GM23338 (cell line): ENCODE data around the gene ALDH1B1. TPM values are rescaled to one million over a fixed set of nuclear protein-coding genes. Genes with fewer than 3 reads are reported as not detected.

Source experiments
- ATAC-seq: fragments of 200-7000 bp; cut with Tn5 transposase; 3 replicates; pipeline ENCODE4 v1.9.1; 2020
- DNase-seq: peaks from one replicate; pipeline ENCODE4 v3.0.0-alpha.2; 2015; ENCODE audit warnings: low spot score
- H2AFZ ChIP-seq: fragments of 200-600 bp; sonication (generic); 2 replicates; pipeline ENCODE4 v1.8.0; 2016; ENCODE audit warnings: antibody characterized with exemption, mild to moderate bottlenecking, moderate library complexity
- H3F3A ChIP-seq: fragments of 200-600 bp; sonication (generic); replicated peaks from 2 replicates; pipeline ENCODE4 v1.8.0; 2017; ENCODE audit warnings: antibody characterized with exemption, mixed run types, low read depth
- H3K27ac ChIP-seq: fragments of 200-600 bp; sonication (generic); 2 replicates; pipeline ENCODE4 v1.6.1; 2016; ENCODE audit warnings: low read depth
- H3K27me3 ChIP-seq: fragments of 200-600 bp; sonication (generic); 2 replicates; pipeline ENCODE4 v1.8.0; 2016; ENCODE audit warnings: mild to moderate bottlenecking, mixed run types, moderate library complexity; ENCODE audit not compliant: insufficient read depth
- H3K36me3 ChIP-seq: fragments of 200-600 bp; sonication (generic); 2 replicates; pipeline ENCODE4 v1.8.0; 2016; ENCODE audit warnings: mild to moderate bottlenecking; ENCODE audit not compliant: insufficient read depth
- H3K4me1 ChIP-seq: fragments of 200-600 bp; sonication (generic); 2 replicates; pipeline ENCODE4 v1.8.0; 2016; ENCODE audit warnings: mild to moderate bottlenecking, moderate library complexity; ENCODE audit not compliant: insufficient read depth
- H3K4me2 ChIP-seq: fragments of 200-600 bp; sonication (generic); 2 replicates; pipeline ENCODE4 v1.7.1; 2017; ENCODE audit warnings: mixed run types
- H3K4me3 ChIP-seq: fragments of 200-600 bp; sonication (generic); 2 replicates; pipeline ENCODE4 v1.6.1; 2016; ENCODE audit warnings: mixed run types
- H3K79me2 ChIP-seq: fragments of 200-600 bp; sonication (generic); replicated peaks from 2 replicates; pipeline ENCODE4 v1.8.0; 2017; ENCODE audit warnings: mild to moderate bottlenecking; ENCODE audit not compliant: insufficient read depth
- H3K9me2 ChIP-seq: fragments of 200-600 bp; sonication (generic); 2 replicates; pipeline ENCODE4 v1.8.0; 2017; ENCODE audit not compliant: insufficient read depth
- H4K20me1 ChIP-seq: fragments of 200-600 bp; sonication (generic); replicated peaks from 2 replicates; pipeline ENCODE4 v1.8.0; 2017; ENCODE audit warnings: mild to moderate bottlenecking; ENCODE audit not compliant: insufficient read depth
- H3K27ac Mint-ChIP-seq: 2 replicates; pipeline ENCODE4 v1.8.0; 2020; ENCODE audit warnings: inconsistent platforms, mild to moderate bottlenecking, moderate library complexity, mixed read lengths
- H3K27me3 Mint-ChIP-seq: 3 replicates; pipeline ENCODE4 v1.8.0; 2022; ENCODE audit warnings: low read depth, mild to moderate bottlenecking, moderate library complexity, mixed read lengths, inconsistent platforms; ENCODE audit not compliant: insufficient read depth, poor library complexity
- H3K36me3 Mint-ChIP-seq: 3 replicates; pipeline ENCODE4 v1.8.0; 2021; ENCODE audit warnings: low read depth, mild to moderate bottlenecking, inconsistent platforms, moderate library complexity, mixed read lengths
- H3K4me1 Mint-ChIP-seq: 3 replicates; pipeline ENCODE4 v1.8.0; 2020; ENCODE audit warnings: mild to moderate bottlenecking, inconsistent platforms, mixed read lengths
- H3K4me3 Mint-ChIP-seq: 3 replicates; pipeline ENCODE4 v1.8.0; 2021; ENCODE audit warnings: moderate library complexity, mild to moderate bottlenecking, inconsistent platforms, mixed read lengths
- H3K9me3 Mint-ChIP-seq: 3 replicates; pipeline ENCODE4 v1.8.0; 2020; ENCODE audit warnings: moderate library complexity, mild to moderate bottlenecking, inconsistent platforms, mixed read lengths
- CREB1 ChIP-seq: fragments of 250-450 bp; sonication (Bioruptor Pico); IDR thresholded peaks from 2 replicates; pipeline ENCODE4 v1.5.0; 2020; ENCODE audit warnings: low read depth, mild to moderate bottlenecking, moderate library complexity
- JUNB ChIP-seq: IDR thresholded peaks from one replicate; pipeline ENCODE4 v1.6.1; 2016; ENCODE audit warnings: antibody characterized with exemption; ENCODE audit not compliant: unreplicated experiment
- NANOG ChIP-seq: IDR thresholded peaks from 2 replicates; pipeline ENCODE4 v1.6.1; 2016; ENCODE audit warnings: antibody characterized with exemption, borderline replicate concordance
- STAT1 ChIP-seq: IDR thresholded peaks from one replicate; pipeline ENCODE4 v1.6.1; 2016; ENCODE audit warnings: antibody characterized with exemption; ENCODE audit not compliant: unreplicated experiment
- ZNF331 ChIP-seq: fragments of 250-450 bp; sonication (Bioruptor Pico); IDR thresholded peaks from 2 replicates; pipeline ENCODE4 v1.5.0; 2020; ENCODE audit warnings: low read depth, mild to moderate bottlenecking, moderate library complexity
- polyA plus RNA-seq: library from polyadenylated mRNA; unstranded; fragments of >200 nt; fragmentation: Nextera tagmentation; extraction: Ambion mirVana; gene quantifications from 2 replicates; pipeline ENCODE4 v1.2.1, GENCODE V29; 2016
- total RNA-seq: library from RNA; depleted of rRNA; stranded (reverse); fragments of >200 nt; shearing (Covaris generic); gene quantifications from 2 replicates; pipeline ENCODE4 v1.2.3, GENCODE V29; 2014
- TF ChIP-seq, protein P1 (sequence below), 2 experiments: fragments of 200-600 bp in 1 of 2; sonication (generic) in 1 of 2; conservative IDR thresholded peaks; 2 replicates each; pipeline versions ENCODE4 v1.5.1 to v1.6.1; 2016 to 2017; ENCODE audit warnings: antibody characterized with exemption in 2 of 2, low read depth in 2 of 2, mild to moderate bottlenecking in 2 of 2, moderate library complexity in 1 of 2
- TF ChIP-seq, protein P2 (sequence below): IDR thresholded peaks from one replicate; pipeline ENCODE4 v1.6.1; 2018; ENCODE audit warnings: antibody characterized with exemption; ENCODE audit not compliant: unreplicated experiment
- TF ChIP-seq, protein P3 (sequence below): IDR thresholded peaks from 2 replicates; pipeline ENCODE4 v1.6.1; 2016; ENCODE audit warnings: antibody characterized with exemption

ALDH1B1 gene
- total and polyA plus RNA-seq, 2 experiments from 2014 or later = 37.5 to 74.8 TPM

DNA sequence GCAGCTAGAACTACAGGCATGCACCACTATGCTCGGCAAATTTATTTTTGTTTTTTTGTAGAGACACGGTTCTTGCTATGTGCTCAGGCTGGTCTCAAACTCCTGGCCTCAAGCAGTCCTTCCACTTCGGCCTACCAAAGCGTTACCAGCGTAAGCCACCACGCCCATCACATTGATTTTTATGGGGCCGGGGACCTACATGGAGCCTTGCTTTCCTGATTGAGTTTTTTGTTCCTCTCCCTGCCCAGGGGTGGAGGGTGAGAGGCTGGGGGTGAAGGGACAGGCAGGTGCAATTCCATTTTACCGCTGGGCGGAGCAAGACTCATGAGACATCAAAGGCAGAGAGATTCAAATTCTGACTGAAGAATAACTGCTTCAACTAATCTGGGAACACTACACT, 1.9 kb downstream of the ALDH1B1 start:
- peaks cover 39% of the 10 kb centered on the region for H3K79me2 ChIP-seq
- H4K20me1 ChIP-seq = peaks cover 28% of the 10 kb centered on the region
- Mint-ChIP-seq H3K36me3 (peaks cover 49% of the 10 kb centered on the region), H3K9me3 (no peaks in the 10 kb centered on the region), H3K27me3 (peaks cover 12% of the 10 kb centered on the region), H3K4me1 (peaks cover 19% of the 10 kb centered on the region), H3K27ac (no peak overlapping the region), H3K4me3 (0 out of 3 replicates have a peak overlapping the region, but pooled peaks have one; percentile 27)
- no peaks in the 10 kb centered on the region for H3F3A ChIP-seq
- H3K9me2 ChIP-seq = no peaks in the 10 kb centered on the region
- no peak for ATAC-seq
- H3K4me2 ChIP-seq = peak overlapping the region; percentile 95
- H3K4me3 ChIP-seq = peak overlapping the region; percentile 95; the same call in 1 of the 2 replicates
- no peak overlapping the region for H3K27ac ChIP-seq
- H2AFZ ChIP-seq = no peak overlapping the region
- no peaks in the 10 kb centered on the region for H3K27me3 ChIP-seq
- TF ChIP-seq, protein P1, sequence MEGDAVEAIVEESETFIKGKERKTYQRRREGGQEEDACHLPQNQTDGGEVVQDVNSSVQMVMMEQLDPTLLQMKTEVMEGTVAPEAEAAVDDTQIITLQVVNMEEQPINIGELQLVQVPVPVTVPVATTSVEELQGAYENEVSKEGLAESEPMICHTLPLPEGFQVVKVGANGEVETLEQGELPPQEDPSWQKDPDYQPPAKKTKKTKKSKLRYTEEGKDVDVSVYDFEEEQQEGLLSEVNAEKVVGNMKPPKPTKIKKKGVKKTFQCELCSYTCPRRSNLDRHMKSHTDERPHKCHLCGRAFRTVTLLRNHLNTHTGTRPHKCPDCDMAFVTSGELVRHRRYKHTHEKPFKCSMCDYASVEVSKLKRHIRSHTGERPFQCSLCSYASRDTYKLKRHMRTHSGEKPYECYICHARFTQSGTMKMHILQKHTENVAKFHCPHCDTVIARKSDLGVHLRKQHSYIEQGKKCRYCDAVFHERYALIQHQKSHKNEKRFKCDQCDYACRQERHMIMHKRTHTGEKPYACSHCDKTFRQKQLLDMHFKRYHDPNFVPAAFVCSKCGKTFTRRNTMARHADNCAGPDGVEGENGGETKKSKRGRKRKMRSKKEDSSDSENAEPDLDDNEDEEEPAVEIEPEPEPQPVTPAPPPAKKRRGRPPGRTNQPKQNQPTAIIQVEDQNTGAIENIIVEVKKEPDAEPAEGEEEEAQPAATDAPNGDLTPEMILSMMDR (conservative IDR thresholded peaks at IDR 0.05; ENCODE audit: low read depth in 2 of 2) = no peak
- TF ChIP-seq NANOG (no peak), CREB1 (CRISPR knock-in tag) (no peak), JUNB (no peak), ZNF331 (CRISPR knock-in tag) (no peak)
- TF ChIP-seq, protein P2, sequence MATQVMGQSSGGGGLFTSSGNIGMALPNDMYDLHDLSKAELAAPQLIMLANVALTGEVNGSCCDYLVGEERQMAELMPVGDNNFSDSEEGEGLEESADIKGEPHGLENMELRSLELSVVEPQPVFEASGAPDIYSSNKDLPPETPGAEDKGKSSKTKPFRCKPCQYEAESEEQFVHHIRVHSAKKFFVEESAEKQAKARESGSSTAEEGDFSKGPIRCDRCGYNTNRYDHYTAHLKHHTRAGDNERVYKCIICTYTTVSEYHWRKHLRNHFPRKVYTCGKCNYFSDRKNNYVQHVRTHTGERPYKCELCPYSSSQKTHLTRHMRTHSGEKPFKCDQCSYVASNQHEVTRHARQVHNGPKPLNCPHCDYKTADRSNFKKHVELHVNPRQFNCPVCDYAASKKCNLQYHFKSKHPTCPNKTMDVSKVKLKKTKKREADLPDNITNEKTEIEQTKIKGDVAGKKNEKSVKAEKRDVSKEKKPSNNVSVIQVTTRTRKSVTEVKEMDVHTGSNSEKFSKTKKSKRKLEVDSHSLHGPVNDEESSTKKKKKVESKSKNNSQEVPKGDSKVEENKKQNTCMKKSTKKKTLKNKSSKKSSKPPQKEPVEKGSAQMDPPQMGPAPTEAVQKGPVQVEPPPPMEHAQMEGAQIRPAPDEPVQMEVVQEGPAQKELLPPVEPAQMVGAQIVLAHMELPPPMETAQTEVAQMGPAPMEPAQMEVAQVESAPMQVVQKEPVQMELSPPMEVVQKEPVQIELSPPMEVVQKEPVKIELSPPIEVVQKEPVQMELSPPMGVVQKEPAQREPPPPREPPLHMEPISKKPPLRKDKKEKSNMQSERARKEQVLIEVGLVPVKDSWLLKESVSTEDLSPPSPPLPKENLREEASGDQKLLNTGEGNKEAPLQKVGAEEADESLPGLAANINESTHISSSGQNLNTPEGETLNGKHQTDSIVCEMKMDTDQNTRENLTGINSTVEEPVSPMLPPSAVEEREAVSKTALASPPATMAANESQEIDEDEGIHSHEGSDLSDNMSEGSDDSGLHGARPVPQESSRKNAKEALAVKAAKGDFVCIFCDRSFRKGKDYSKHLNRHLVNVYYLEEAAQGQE = no peak
- peaks cover 19% of the 10 kb centered on the region for H3K4me1 ChIP-seq
- no peak for DNase-seq
- H3K36me3 ChIP-seq = peaks cover 7% of the 10 kb centered on the region

DNA sequence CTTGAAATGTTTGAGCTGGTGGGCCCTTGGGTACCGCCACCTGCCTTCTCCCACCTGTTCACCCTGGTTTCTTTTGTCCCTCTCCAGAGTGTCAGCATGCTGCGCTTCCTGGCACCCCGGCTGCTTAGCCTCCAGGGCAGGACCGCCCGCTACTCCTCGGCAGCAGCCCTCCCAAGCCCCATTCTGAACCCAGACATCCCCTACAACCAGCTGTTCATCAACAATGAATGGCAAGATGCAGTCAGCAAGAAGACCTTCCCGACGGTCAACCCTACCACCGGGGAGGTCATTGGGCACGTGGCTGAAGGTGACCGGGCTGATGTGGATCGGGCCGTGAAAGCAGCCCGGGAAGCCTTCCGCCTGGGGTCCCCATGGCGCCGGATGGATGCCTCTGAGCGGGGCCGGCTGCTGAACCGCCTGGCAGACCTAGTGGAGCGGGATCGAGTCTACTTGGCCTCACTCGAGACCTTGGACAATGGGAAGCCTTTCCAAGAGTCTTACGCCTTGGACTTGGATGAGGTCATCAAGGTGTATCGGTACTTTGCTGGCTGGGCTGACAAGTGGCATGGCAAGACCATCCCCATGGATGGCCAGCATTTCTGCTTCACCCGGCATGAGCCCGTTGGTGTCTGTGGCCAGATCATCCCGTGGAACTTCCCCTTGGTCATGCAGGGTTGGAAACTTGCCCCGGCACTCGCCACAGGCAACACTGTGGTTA, 3.3 kb downstream of the ALDH1B1 start:
- no peak overlapping the region for H3K4me3 Mint-ChIP-seq
- Histone ChIP-seq H3K4me2 (no peak overlapping the region), H4K20me1 (peaks cover 28% of the 10 kb centered on the region), H3K9me2 (no peaks in the 10 kb centered on the region), H3K36me3 (peaks cover 7% of the 10 kb centered on the region), H3K27ac (no peak overlapping the region), H2AFZ (no peak overlapping the region), H3K4me1 (peaks cover 19% of the 10 kb centered on the region), H3K79me2 (peaks cover 39% of the 10 kb centered on the region), H3F3A (no peaks in the 10 kb centered on the region), H3K4me3 (no peak overlapping the region), H3K27me3 (no peaks in the 10 kb centered on the region)
- H3K36me3 Mint-ChIP-seq = peaks cover 51% of the 10 kb centered on the region
- TF ChIP-seq NANOG (no peak), JUNB (no peak), STAT1 (no peak)
- TF ChIP-seq, protein P1 (conservative IDR thresholded peaks at IDR 0.05; ENCODE audit: low read depth in 2 of 2) = no peak
- TF ChIP-seq, protein P2 = no peak
- TF ChIP-seq, protein P3, sequence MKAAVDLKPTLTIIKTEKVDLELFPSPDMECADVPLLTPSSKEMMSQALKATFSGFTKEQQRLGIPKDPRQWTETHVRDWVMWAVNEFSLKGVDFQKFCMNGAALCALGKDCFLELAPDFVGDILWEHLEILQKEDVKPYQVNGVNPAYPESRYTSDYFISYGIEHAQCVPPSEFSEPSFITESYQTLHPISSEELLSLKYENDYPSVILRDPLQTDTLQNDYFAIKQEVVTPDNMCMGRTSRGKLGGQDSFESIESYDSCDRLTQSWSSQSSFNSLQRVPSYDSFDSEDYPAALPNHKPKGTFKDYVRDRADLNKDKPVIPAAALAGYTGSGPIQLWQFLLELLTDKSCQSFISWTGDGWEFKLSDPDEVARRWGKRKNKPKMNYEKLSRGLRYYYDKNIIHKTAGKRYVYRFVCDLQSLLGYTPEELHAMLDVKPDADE = no peak
- H3K9me3 Mint-ChIP-seq = no peaks in the 10 kb centered on the region
- no peak for DNase-seq
- H3K27me3 Mint-ChIP-seq = peaks cover 13% of the 10 kb centered on the region
- H3K27ac Mint-ChIP-seq = no peak overlapping the region
- no peak for ATAC-seq
- peaks cover 23% of the 10 kb centered on the region for H3K4me1 Mint-ChIP-seq
